Measurements from ENCODE around the gene HNRNPL.
"Not testable (repeated sequence)": the region's sequence is repeated elsewhere in the genome, so short reads cannot be mapped to it uniquely, and the experiment has no call there.

HNRNPL gene

GRCh38 chr19:38830039-38830733 lies 19.6 kb downstream of the HNRNPL start:
- DNase-seq (ENCODE audit: low read depth in 3 of 3): no peak

DNA sequence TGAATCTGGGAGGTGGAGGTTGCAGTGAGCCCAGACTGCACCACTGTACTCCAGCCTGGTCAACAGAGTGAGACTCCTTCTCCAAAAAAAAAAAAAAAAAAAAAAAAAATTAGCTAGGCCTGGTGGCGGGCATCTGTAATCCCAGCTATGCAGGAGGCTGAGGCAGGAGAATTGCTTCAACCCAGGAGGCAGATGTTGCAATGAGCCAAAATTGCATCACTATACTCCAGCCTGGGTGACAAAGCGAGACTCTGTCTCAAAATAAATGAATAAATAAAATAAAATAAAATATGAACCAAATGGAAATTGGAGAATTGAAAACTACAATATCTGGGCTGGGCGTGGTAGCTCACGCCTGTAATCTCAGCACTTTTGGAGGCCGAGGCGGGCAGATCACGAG lies 20.6 kb downstream of the HNRNPL start:
- not testable (repeated sequence) for DNase-seq (ENCODE audit: low read depth in 3 of 3)

GRCh38 chr19:38826856-38827551 lies 22.8 kb downstream of the HNRNPL start:
- DNase-seq (ENCODE audit: low read depth in 3 of 3): no peak

- not testable (repeated sequence) for DNase-seq (ENCODE audit: low read depth in 3 of 3)
Measured at GRCh38 chr19:38825936-38826335, 23.9 kb downstream of the HNRNPL start.

DNA sequence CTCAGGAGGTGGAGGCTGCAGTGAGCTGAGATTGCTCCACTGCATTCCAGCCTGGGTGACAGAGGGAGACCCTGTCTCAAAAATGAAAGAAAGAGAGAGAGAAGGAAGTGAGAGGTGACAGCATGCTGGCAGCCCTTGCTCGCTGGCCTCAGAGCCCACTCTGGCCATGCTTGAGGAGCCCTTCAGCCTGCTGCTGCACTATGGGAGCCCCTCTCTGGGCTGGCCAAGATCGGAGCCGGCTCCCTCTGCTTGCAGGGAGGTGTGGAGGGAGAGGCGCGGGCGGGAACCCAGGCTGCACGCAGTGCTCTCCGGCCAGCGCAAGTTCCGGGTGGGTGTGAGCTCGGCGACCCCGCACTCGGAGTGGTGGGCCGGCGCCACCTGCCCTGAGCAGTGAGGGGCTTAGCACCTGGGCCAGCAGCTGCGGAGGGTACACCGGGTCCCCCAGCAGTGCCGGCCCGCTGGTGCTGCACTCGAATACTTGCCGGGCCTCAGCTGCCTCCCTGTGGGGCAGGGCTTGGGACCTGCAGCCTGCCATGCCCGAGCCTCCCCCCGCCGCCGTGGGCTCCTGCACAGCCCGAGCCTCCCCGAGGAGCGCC lies 28.5 kb downstream of the HNRNPL start:
- DNase-seq (ENCODE audit: low read depth in 3 of 3): not testable (repeated sequence)

GRCh38 chr19:38819231-38819920 lies 30.4 kb downstream of the HNRNPL start:
- DNase-seq (ENCODE audit: low read depth in 3 of 3): no peak

- DNase-seq (ENCODE audit: low read depth in 3 of 3): no peak
Measured at GRCh38 chr19:38817081-38817480, 32.7 kb downstream of the HNRNPL start.

DNA sequence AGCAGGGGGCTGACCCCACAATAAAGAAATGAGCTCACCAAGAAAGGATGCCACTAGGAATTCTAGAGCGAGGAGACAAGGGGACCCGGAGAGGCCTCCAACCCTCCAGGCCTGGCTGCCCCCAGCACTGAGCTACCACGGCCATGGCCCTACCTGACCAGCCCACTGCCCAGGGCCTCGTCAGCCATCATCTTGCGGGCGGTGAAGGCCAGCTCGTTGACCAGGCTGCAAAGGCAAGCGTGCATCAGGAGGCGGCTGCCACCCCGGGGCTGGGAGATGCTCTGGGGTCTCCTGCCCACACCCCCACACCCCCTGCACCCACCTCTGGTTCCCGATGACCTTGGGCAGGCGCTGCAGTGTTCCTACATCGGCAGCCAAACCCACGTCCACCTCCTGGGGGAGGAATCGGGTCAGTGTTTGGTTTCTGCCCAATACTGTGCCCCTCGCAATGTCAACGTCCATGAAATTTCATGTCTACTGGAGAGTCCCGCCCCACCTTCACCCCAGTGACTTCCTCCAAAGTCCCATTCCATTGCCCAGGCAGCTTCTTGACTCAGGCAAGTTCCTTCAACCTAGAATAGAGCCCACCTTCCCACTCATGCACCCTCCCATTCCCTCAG lies 33.5 kb downstream of the HNRNPL start:
- DNase-seq (ENCODE audit: low read depth in 3 of 3): no peak

DNA sequence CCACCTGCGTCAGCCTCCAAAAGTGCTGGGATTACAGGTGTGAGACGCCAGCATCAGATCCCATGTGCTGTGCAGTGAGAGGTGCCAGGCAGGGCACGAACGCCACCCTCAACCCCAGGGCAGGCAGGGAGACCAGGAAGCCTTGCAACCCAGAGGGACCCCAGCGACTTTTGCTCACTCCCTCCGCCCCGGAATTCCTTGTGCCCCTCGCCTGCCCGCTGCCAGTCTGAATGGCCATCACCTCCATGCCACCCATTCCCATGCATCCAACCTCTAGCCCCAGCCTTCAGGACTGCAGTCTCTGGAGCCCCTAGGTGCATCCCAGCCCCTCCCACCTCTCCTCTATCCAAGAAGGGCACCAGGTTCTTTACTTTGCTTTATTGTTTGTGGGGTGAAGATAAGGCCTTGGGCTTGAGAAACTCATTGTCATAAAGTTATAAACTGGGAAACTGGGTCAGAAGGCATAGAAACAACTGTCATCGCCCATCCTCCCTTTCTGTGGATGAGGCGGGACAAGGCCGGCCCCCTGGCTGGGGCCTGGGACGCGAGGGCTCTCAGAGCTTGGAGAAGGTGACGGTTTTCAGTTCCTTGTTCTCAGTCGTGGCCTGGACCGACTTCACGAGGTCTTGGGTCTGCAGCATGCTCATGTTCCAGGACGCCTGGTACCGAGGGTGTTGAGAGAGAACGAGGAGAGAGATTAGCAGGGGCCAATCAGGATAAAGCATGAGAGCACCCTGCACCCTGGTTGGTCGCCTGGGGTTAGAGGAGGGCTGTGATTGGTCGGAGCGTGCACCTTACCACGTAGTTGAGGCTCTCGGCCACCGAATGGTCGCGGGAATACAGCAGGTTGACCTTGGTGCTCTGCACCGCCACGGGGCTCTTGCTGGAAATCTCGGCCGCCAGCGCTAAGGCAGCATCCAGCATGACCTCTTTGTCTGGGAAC lies 34.5 kb downstream of the HNRNPL start:
- no peak for DNase-seq (ENCODE audit: low read depth in 3 of 3)

- DNase-seq (ENCODE audit: low read depth in 3 of 3): not testable (repeated sequence)
Measured at GRCh38 chr19:38813932-38814331, 35.9 kb downstream of the HNRNPL start.

DNA sequence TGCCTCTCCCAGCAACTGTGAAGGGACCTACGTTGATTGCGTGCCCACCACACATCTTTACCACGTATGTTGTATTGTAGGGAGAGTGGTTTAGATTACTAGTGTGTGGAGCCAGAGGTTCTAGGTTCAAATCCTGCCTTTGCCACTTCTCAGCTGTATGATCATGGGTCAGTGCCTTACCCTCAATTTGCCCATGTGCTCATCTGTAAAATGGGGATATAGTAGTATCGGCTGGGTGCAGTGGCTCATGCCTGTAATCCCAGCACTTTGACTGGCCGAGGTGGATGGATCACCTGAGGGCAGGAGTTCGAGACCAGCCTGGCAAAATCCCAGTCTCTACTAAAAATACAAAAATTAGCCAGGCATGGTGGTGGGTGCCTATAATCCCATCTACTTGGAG lies 36.5 kb downstream of the HNRNPL start:
- no peak for DNase-seq (ENCODE audit: low read depth in 3 of 3)

DNA sequence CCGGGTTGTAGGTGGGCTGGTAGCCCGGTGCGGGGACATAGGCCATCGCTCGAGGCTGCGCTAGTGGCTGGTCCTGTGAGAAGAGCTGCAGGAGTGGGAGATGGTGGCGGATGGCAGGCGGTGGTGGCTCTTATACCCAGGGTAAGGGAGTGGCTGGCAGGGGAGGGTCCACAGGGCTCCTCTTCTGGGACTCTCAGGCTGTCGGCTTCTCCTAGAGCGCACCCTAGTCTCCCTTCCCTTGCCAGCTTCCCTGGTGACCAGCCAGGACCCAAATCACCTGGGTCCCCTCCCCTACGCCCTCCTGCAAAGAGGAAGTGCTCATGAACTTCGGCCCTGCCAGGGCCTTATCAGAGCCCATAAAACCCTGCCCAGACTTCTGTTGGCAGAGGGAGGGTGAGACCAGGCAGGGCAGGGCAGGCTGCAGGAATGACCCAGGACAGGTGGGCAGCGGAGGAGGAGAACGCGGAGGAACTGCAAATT lies 36.9 kb downstream of the HNRNPL start, which contains the start of gene LGALS4:
LGALS4 (minus strand) TSS at position 105 of the 480 bp plus-strand sequence; CDS start at position 46, 59 bp downstream.
- DNase-seq (ENCODE audit: low read depth in 3 of 3): no peak

- no peak for DNase-seq (ENCODE audit: low read depth in 3 of 3)
Measured at GRCh38 chr19:38812009-38812840, 37.6 kb downstream of the HNRNPL start.

- no peak for DNase-seq (ENCODE audit: low read depth in 3 of 3)
Measured at GRCh38 chr19:38809592-38810252, 40.1 kb downstream of the HNRNPL start.

GRCh38 chr19:38808741-38809140 lies 41.0 kb downstream of the HNRNPL start:
- DNase-seq (ENCODE audit: low read depth in 3 of 3): no peak

- not testable (repeated sequence) for DNase-seq (ENCODE audit: low read depth in 3 of 3)
Measured at GRCh38 chr19:38807374-38808098, 42.2 kb downstream of the HNRNPL start.

GRCh38 chr19:38806371-38806770 lies 43.4 kb downstream of the HNRNPL start:
- DNase-seq (ENCODE audit: low read depth in 3 of 3): no peak

- no peak for DNase-seq (ENCODE audit: low read depth in 3 of 3)
Measured at GRCh38 chr19:38805180-38805579, 44.6 kb downstream of the HNRNPL start.
